Hindlimb muscle (tissue), 1 donor: Measurements from ENCODE around the gene NOVA2. TPM values are rescaled to one million over a fixed set of nuclear protein-coding genes. Genes with fewer than 3 reads are reported as not detected.
A peak's percentile ranks its signal among the peaks of the same experiment; 100 is the strongest.

Source experiments
- DNase-seq: peaks from one replicate; pipeline ENCODE4 v3.0.0-alpha.2; 2013
- polyA plus RNA-seq: library from polyadenylated mRNA; unstranded; fragments of 120-200 nt; gene quantifications from one replicate; pipeline ENCODE4 v1.2.1, GENCODE V29; 2013; ENCODE audit not compliant: insufficient read length

Gene NOVA2
- polyA plus RNA-seq: 5.0 TPM

GRCh38 chr19:45973553-45974338 is at the start of gene NOVA2:
Gene NOVA2 (minus strand): TSS chr19:45973865. CDS start chr19:45973351, 514 bp downstream.
- DNase-seq: no peak

GRCh38 chr19:46023311-46023779 is 49.7 kb upstream of the NOVA2 start:
- DNase-seq: no peak

- DNase-seq: no peak
These were observed 49.0 kb upstream of the NOVA2 start, which contains the start of gene PGLYRP1 for GRCh38 chr19:46022431-46023310. Gene PGLYRP1 (minus strand): TSS chr19:46023053. CDS start chr19:46023021, 32 bp downstream.

GRCh38 chr19:46022061-46022430 is 48.4 kb upstream of the NOVA2 start:
- no peak for DNase-seq

GRCh38 chr19:46021531-46022041 is 47.9 kb upstream of the NOVA2 start:
- no peak for DNase-seq

GRCh38 chr19:46020819-46021125 is 47.1 kb upstream of the NOVA2 start:
- no peak for DNase-seq

- DNase-seq: no peak
These were observed 45.6 kb upstream of the NOVA2 start for GRCh38 chr19:46019270-46019669.

GRCh38 chr19:46018729-46019251 is 45.1 kb upstream of the NOVA2 start:
- DNase-seq: no peak

- no peak for DNase-seq
These were observed 44.4 kb upstream of the NOVA2 start for GRCh38 chr19:46017874-46018675.

- DNase-seq: no peak
These were observed 43.4 kb upstream of the NOVA2 start for GRCh38 chr19:46017095-46017429.

GRCh38 chr19:46016426-46017094 is 42.9 kb upstream of the NOVA2 start:
- DNase-seq: peak; percentile 86

- no peak for DNase-seq
These were observed 42.2 kb upstream of the NOVA2 start for GRCh38 chr19:46015687-46016425.

GRCh38 chr19:46014941-46015686 is 41.4 kb upstream of the NOVA2 start:
- DNase-seq: no peak

GRCh38 chr19:46014534-46014933 is 40.9 kb upstream of the NOVA2 start:
- no peak for DNase-seq

- no peak for DNase-seq
These were observed 36.2 kb upstream of the NOVA2 start for GRCh38 chr19:46009530-46010510.

- DNase-seq: no peak
These were observed 32.7 kb upstream of the NOVA2 start for GRCh38 chr19:46006411-46006810.

- no peak for DNase-seq
These were observed 29.1 kb upstream of the NOVA2 start for GRCh38 chr19:46002678-46003275.

- no peak for DNase-seq
These were observed 27.0 kb upstream of the NOVA2 start for GRCh38 chr19:46000491-46001246.
